HG03439 (cell line): ENCODE measurements around the gene CBLC.

Experiments
- ATAC-seq: cut with Tn5 transposase; IDR thresholded peaks from one replicate; pipeline ENCODE4 v1.9.1; 2021; ENCODE audit warnings: mild to moderate bottlenecking, moderate library complexity; ENCODE audit not compliant: unreplicated experiment

CBLC gene

GRCh38 chr19:44777715-44778347, at the start of gene CBLC:
Gene CBLC (plus strand): TSS chr19:44777890. CDS start chr19:44777932, 42 bp downstream.
- ATAC-seq = no peak

- no peak for ATAC-seq
Measured at GRCh38 chr19:44728178-44728577, 49.5 kb upstream of the CBLC start.

GRCh38 chr19:44729516-44730033, 48.1 kb upstream of the CBLC start:
- ATAC-seq = no peak

- ATAC-seq = no peak
Measured at GRCh38 chr19:44731081-44731480, 46.6 kb upstream of the CBLC start.

- no peak for ATAC-seq
Measured at GRCh38 chr19:44731622-44732021, 46.1 kb upstream of the CBLC start.

- ATAC-seq = no peak
Measured at GRCh38 chr19:44732235-44733014, 45.3 kb upstream of the CBLC start.

GRCh38 chr19:44734357-44734756, 43.3 kb upstream of the CBLC start:
- no peak for ATAC-seq

- ATAC-seq = no peak
Measured at GRCh38 chr19:44735011-44735410, 42.7 kb upstream of the CBLC start.

GRCh38 chr19:44737238-44738071, 40.2 kb upstream of the CBLC start:
- no peak for ATAC-seq

- ATAC-seq = no peak
Measured at GRCh38 chr19:44738136-44738535, 39.6 kb upstream of the CBLC start.

- ATAC-seq = no peak
Measured at GRCh38 chr19:44738603-44739558, 38.8 kb upstream of the CBLC start.

GRCh38 chr19:44740351-44740824, 37.3 kb upstream of the CBLC start:
- ATAC-seq = no peak

- no peak for ATAC-seq
Measured at GRCh38 chr19:44741258-44741731, 36.4 kb upstream of the CBLC start.

- no peak for ATAC-seq
Measured at GRCh38 chr19:44741841-44742329, 35.8 kb upstream of the CBLC start.

GRCh38 chr19:44742330-44743061, 35.2 kb upstream of the CBLC start:
- ATAC-seq = no peak

- no peak for ATAC-seq
Measured at GRCh38 chr19:44744871-44745332, 32.8 kb upstream of the CBLC start.

- ATAC-seq = no peak
Measured at GRCh38 chr19:44745341-44745831, 32.3 kb upstream of the CBLC start.

- no peak for ATAC-seq
Measured at GRCh38 chr19:44745887-44746600, 31.6 kb upstream of the CBLC start.
